A673 (cell line): ENCODE measurements around the gene HYOU1.

ENCODE experiments used
- CTCF ChIP-seq: fragments of 300-800, 200-600 bp; sonication (generic); conservative IDR thresholded peaks from 2 replicates; pipeline ENCODE4 v1.5.1; 2017; ENCODE audit warnings: low read depth, mild to moderate bottlenecking, antibody characterized with exemption, low read length, moderate library complexity, mixed read lengths
- EZH2 ChIP-seq: fragments of 200-600 bp; sonication (generic); IDR thresholded peaks from 2 replicates; pipeline ENCODE4 v1.6.1; 2017; ENCODE audit warnings: borderline replicate concordance, low read depth, mild to moderate bottlenecking, mixed read lengths, antibody characterized with exemption, low read length; ENCODE audit not compliant: poor library complexity, severe bottlenecking

- no peak for TF ChIP-seq EZH2
- TF ChIP-seq CTCF = no peak
These were observed 34.2 kb upstream of the HYOU1 start for GRCh38 chr11:119091178-119091577.
